NCI-H345 (cell line): Measurements from ENCODE around the gene PRKCE.
A peak's percentile ranks its signal among the peaks of the same experiment; 100 is the strongest.
"Not testable (repeated sequence)": the region's sequence is repeated elsewhere in the genome, so short reads cannot be mapped to it uniquely, and the experiment has no call there.

Experiments
- DNase-seq: peaks from one replicate; lab custom pipeline; 2025; lab: John Stamatoyannopoulos, UW

The PRKCE gene

GRCh38 chr2:45889620-45890370 lies 238.3 kb downstream of the PRKCE start:
- no peak for DNase-seq

GRCh38 chr2:45890371-45890646 lies 238.8 kb downstream of the PRKCE start:
- DNase-seq: not testable (repeated sequence)

GRCh38 chr2:45890819-45891218 lies 239.3 kb downstream of the PRKCE start:
- DNase-seq: no peak

GRCh38 chr2:45891719-45892424 lies 240.4 kb downstream of the PRKCE start:
- peak; percentile 43 for DNase-seq

DNA sequence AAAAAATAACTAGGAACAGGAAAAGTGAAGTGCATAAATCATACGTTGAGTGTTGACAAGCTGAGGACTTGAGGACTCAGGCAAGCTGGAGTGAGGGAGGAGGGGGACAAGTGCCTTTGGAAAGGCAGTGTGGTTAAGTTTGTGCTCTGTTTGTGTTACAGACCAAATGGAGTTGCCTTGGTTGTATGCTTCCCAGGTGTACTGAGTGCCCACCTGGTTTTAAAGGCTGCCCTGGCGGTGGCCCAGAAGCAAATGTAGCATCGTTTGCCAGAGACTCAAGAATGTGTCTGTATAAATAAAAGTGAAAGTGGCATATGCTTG lies 240.9 kb downstream of the PRKCE start:
- DNase-seq: peak; percentile 73

- peak; percentile 78 for DNase-seq
Observed at GRCh38 chr2:45892757-45893156, 241.3 kb downstream of the PRKCE start.

DNA sequence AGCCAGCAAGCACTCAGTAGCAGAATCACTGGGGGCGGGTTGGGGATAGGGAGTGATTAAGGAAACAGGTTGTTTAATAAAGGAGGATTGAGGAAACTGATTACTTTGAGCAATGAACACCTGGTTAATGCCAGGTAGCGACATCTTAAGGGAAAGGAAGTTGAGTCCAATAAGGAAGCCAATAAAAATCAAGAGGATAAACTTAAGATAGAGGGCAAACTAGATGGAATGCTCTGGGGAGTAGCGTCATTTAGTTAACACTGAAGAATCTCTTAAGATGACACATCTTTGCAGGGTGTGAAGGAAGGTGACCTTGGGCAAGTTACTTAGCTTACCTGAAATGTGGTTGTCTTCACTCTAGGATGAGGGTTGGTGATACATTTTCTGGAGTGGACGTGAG lies 242.7 kb downstream of the PRKCE start:
- no peak for DNase-seq

GRCh38 chr2:45895241-45895861 lies 243.9 kb downstream of the PRKCE start:
- no peak for DNase-seq

GRCh38 chr2:45896311-45896710 lies 244.8 kb downstream of the PRKCE start:
- DNase-seq: no peak

- no peak for DNase-seq
Observed at GRCh38 chr2:45897842-45898241, 246.4 kb downstream of the PRKCE start.

DNA sequence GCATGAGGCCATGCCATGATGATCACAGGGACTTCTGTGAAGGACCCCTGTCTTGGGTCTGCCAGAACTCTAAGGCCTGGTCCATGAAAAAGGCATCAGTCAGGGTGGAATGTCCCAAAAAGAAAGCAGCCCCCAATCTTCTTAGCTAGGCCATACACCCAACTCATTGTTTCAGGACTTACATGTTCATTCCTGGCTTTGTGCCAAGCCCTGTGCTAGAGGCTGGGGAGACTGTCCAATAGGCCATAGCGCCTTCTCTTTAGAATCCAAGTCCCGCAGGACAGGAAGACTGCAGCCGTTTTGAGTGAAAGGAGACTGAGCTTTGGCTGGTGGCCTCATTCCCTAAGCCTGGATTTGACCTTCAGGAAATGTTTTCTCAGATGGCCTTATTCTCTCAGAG lies 247.3 kb downstream of the PRKCE start:
- DNase-seq: no peak

DNA sequence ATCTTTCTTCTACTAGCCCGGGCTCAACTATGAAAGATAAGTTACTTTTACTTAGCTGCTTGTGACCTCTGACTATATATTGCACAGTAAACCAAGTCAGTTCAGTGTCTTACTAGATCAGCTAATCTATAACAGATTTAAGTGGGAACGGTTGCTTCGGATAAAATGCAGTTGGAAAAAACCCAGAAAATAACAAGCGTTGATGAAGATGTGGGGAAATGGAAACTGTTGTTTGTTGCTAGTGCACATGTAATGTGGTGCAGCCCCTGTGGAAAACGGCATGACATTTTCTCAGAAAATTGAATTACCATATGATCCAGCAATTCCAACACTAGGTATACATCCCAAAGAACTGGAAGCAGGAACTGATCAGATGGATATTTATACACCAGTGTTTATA lies 248.5 kb downstream of the PRKCE start:
- DNase-seq: no peak

- DNase-seq: no peak
Observed at GRCh38 chr2:45901468-45902032, 250.1 kb downstream of the PRKCE start.

GRCh38 chr2:45902380-45902779 lies 250.9 kb downstream of the PRKCE start:
- DNase-seq: no peak

- no peak for DNase-seq
Observed at GRCh38 chr2:45902781-45903375, 251.4 kb downstream of the PRKCE start.

- no peak for DNase-seq
Observed at GRCh38 chr2:45904267-45904945, 252.9 kb downstream of the PRKCE start.

DNA sequence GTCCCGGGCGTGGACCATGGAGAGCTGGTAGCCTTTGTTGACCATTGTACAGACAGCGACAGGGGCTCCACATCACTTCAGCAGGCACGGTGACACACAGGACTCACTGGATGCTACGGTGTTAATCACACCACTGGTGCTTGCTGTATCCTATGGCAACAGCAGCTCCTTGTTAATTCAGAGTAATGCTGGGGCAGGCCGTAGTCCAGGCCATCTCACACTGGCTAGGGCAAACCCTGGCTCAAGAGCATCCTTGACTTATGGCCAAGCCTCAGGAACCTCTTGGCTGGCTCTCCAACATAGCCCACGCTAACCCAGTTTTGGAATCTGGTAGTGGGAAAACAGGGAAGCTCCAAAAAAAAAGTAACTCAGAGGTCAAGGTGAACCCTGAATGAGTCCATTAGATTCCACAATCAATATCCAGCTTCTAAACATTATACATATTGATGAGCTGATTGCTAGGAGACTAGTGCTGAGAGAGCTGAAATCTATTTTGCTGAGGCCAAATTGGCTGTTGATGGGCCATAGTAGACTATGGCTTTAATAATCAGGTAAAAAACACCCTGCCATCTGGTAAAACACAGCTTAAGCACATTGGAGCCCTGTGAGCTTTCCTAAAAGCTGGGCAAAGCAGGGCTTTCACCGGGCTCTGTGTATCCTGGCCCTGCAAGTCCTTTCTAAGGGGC lies 253.6 kb downstream of the PRKCE start:
- no peak for DNase-seq

GRCh38 chr2:45905632-45905958 lies 254.1 kb downstream of the PRKCE start:
- peak; percentile 42 for DNase-seq

DNA sequence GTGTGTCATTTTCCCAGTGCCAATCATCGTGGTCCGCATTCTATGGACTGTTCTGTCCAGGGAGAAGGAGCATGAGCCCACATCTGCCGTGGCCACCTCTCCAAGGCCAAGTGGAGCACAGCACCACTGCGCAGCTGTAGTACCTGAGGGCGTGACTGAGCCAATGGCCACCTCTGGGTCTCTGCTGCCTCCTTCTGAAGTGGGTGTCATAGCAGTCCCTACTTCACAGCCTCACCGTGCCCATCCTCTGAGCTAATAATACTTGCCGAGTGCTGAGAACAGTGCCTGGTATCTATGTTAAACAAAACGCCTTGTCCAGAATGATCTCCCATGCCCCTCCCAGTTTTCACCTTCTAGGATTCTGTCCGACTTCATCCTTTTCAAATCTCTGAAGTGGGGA lies 256.1 kb downstream of the PRKCE start:
- no peak for DNase-seq

DNA sequence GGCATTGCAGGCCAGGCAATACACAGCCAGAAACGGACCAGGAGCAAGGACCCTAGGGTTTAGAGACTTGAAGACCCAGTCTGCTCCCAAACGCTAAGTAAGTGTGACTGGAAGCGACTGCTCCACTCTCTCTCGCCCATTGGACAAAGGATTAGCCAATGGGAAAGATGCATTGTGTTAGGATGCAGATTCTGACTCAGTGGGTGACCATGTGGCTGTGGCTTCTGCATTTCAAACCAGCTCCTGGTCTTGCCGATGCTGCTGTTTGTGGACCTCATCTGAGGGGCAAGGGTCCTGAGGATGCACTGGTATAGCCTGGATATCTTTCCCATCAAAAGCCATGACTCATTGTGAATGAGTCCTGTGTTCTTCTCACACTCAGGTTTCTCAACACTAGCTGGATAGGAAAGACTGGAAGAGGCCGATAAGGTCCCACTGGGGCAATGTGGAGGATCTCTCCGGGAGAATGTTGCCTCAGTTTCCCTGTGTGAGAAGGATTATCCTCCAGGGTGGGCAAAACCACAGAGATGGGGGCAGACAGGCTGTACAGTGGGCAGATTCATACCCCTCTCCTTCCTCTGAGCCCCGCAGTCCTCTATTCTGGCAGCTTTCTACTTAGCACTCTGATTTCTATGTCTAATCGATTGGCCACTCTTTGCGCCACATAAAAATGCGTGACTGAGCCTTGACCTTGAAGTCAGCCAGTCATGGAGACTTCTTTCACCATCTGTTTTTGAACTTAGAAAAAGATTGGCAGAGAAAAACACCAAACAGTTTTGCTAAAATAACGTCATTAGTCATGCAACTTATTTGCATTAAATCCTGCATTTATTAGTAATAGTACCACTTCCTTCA lies 257.1 kb downstream of the PRKCE start:
- no peak for DNase-seq

DNA sequence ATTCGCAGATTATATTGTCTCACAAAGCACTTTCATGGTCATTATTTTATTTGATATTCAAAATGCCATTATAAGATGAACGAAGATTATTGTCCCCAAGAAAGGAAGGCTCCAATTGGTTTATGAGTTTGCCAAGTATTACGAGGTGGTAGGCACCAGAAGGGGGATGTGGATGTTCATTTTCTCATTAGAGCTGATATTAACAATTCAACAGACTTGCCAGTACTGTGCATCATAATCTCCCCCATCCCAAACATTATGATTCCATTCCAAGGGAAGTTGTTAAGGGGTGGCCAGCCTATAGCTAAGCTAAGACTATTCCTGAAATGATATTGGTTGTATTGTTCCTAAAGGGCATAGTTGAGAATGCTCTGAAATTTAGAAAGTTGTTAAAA lies 257.7 kb downstream of the PRKCE start:
- DNase-seq: no peak
